A673 (cell line): ENCODE measurements around the gene ZNF567. TPM values are rescaled to one million over a fixed set of nuclear protein-coding genes. Genes with fewer than 3 reads are reported as not detected.
"Not testable (repeated sequence)": the region's sequence is repeated elsewhere in the genome, so short reads cannot be mapped to it uniquely, and the experiment has no call there.

Experiments
- BruUV-seq: library from RNA; stranded (reverse); fragments of 400-500 nt; replicated peaks from 2 replicates; lab custom pipeline; 2021; lab: Mats Ljungman, UMichigan
- CTCF ChIA-PET: fragments of 300-600 bp; sonication (Branson Sonifier 250); formaldehyde crosslinking; loops from one replicate; lab custom pipeline; 2022; ENCODE audit warnings: antibody characterized with exemption; lab: Charles Lee
- POLR2A ChIA-PET: fragments of 300-600 bp; sonication (Branson Sonifier 250); formaldehyde crosslinking; loops from one replicate; lab custom pipeline; 2022; ENCODE audit warnings: antibody characterized with exemption; ENCODE audit not compliant: low non-redundant PET; lab: Charles Lee
- DNase-seq: peaks from one replicate; pipeline ENCODE4 v3.0.0-alpha.2; 2015; ENCODE audit warnings: low spot score
- H3K27ac ChIP-seq: fragments of 200-600 bp; sonication (generic); 2 replicates; pipeline ENCODE4 v1.5.1; 2016; ENCODE audit warnings: mixed run types, low read depth, mild to moderate bottlenecking, mixed read lengths, antibody characterized with exemption, low read length; ENCODE audit not compliant: poor library complexity, severe bottlenecking
- H3K27me3 ChIP-seq: fragments of 200-600 bp; sonication (generic); replicated peaks from 2 replicates; pipeline ENCODE4 v1.6.1; 2017; ENCODE audit warnings: mixed run types, low read depth, mild to moderate bottlenecking, mixed read lengths, antibody characterized with exemption, low read length; ENCODE audit not compliant: insufficient read depth, poor library complexity
- H3K36me3 ChIP-seq: fragments of 200-600 bp; sonication (generic); 2 replicates; pipeline ENCODE4 v1.6.1; 2016; ENCODE audit warnings: mixed run types, mild to moderate bottlenecking, mixed read lengths, antibody characterized with exemption, low read length; ENCODE audit not compliant: insufficient read depth, poor library complexity, severe bottlenecking
- H3K4me1 ChIP-seq: fragments of 200-600 bp; sonication (generic); 2 replicates; pipeline ENCODE4 v1.6.1; 2017; ENCODE audit warnings: mixed run types, mild to moderate bottlenecking, mixed read lengths, antibody characterized with exemption, low read length; ENCODE audit not compliant: insufficient read depth, poor library complexity, severe bottlenecking
- H3K4me3 ChIP-seq: fragments of 200-600 bp; sonication (generic); 2 replicates; pipeline ENCODE4 v1.5.1; 2016; ENCODE audit warnings: low read depth, mixed run types, mild to moderate bottlenecking, mixed read lengths, low read length; ENCODE audit not compliant: poor library complexity, severe bottlenecking
- H3K9me3 ChIP-seq: fragments of 200-600 bp; sonication (generic); 2 replicates; pipeline ENCODE4 v1.6.1; 2016; ENCODE audit warnings: mixed run types, low read depth, mild to moderate bottlenecking, mixed read lengths, antibody characterized with exemption, low read length; ENCODE audit not compliant: poor library complexity, severe bottlenecking
- EZH2 ChIP-seq: fragments of 200-600 bp; sonication (generic); IDR thresholded peaks from 2 replicates; pipeline ENCODE4 v1.6.1; 2017; ENCODE audit warnings: borderline replicate concordance, low read depth, mild to moderate bottlenecking, mixed read lengths, antibody characterized with exemption, low read length; ENCODE audit not compliant: poor library complexity, severe bottlenecking
- intact Hi-C: fragments of 100-400 bp; cut with micrococcal nuclease; formaldehyde crosslinking; loops from one replicate; pipeline ENCODE4 v1.10.0; 2022; ENCODE audit not compliant: unreplicated experiment
- total RNA-seq: library from RNA; stranded (reverse); gene quantifications from 2 replicates; pipeline ENCODE4 v1.2.3, GENCODE V29; 2021
- TF ChIP-seq, protein P1 (sequence below): fragments of 300-800, 200-600 bp; sonication (generic); conservative IDR thresholded peaks from 2 replicates; pipeline ENCODE4 v1.5.1; 2017; ENCODE audit warnings: low read depth, mild to moderate bottlenecking, antibody characterized with exemption, low read length, moderate library complexity, mixed read lengths

ZNF567 gene
- total RNA-seq, 1 experiment from 2014 or later = 9.9 TPM

DNA sequence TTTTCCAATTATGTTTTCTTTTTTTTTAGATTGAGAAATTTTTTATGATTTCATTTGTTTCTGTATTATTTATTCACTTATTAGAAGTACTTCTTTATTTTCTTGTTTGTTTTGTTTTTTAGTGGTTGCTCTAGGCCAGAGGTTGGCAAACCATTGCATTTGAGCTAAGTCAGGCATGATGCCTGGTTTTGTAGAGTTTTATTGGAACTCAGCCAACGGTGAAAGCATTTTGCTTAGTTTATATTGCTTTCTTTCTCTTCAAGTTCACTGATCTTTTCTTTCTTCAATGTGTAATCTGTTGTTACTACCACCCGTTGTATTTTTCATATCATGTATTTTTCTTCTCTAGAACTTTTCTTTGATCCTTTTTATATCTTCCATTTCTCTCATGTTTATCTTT lies 19.7 kb downstream of the ZNF567 start:
- no peak for DNase-seq
- TF ChIP-seq, protein P1, sequence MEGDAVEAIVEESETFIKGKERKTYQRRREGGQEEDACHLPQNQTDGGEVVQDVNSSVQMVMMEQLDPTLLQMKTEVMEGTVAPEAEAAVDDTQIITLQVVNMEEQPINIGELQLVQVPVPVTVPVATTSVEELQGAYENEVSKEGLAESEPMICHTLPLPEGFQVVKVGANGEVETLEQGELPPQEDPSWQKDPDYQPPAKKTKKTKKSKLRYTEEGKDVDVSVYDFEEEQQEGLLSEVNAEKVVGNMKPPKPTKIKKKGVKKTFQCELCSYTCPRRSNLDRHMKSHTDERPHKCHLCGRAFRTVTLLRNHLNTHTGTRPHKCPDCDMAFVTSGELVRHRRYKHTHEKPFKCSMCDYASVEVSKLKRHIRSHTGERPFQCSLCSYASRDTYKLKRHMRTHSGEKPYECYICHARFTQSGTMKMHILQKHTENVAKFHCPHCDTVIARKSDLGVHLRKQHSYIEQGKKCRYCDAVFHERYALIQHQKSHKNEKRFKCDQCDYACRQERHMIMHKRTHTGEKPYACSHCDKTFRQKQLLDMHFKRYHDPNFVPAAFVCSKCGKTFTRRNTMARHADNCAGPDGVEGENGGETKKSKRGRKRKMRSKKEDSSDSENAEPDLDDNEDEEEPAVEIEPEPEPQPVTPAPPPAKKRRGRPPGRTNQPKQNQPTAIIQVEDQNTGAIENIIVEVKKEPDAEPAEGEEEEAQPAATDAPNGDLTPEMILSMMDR = no peak
- no peak for TF ChIP-seq EZH2
- no peak overlapping the region for H3K27ac ChIP-seq
- no peak overlapping the region for H3K4me3 ChIP-seq
- no TSS peak for BruUV-seq
- peaks cover 14% of the 10 kb centered on the region for H3K36me3 ChIP-seq
- CTCF ChIA-PET = no interaction called here
- H3K27me3 ChIP-seq = no peaks in the 10 kb centered on the region
- peaks cover 62% of the 10 kb centered on the region for H3K9me3 ChIP-seq
- H3K4me1 ChIP-seq = no peaks in the 10 kb centered on the region
- intact Hi-C loops = no loop called here
- POLR2A ChIA-PET = no interaction called here

DNA sequence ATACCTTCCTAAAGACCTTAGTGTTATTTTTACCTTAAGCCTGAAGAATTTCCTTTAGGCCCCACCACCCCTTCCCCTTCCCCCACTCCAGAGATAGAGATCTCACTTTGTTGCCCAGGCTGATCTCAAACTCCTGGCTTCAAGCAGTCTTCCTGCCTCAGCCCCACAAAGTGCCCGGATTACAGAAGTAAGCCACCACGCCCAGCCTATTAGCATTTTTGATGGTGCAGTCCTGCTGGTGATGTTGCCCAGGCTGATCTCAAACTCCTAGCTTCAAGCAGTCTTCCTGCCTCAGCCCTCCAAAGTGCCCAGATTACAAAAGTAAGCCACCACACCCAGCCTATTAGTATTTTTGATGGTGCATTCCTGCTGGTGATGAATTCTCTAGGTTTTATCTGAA lies 22.0 kb downstream of the ZNF567 start:
- peaks cover 77% of the 10 kb centered on the region for H3K9me3 ChIP-seq

DNA sequence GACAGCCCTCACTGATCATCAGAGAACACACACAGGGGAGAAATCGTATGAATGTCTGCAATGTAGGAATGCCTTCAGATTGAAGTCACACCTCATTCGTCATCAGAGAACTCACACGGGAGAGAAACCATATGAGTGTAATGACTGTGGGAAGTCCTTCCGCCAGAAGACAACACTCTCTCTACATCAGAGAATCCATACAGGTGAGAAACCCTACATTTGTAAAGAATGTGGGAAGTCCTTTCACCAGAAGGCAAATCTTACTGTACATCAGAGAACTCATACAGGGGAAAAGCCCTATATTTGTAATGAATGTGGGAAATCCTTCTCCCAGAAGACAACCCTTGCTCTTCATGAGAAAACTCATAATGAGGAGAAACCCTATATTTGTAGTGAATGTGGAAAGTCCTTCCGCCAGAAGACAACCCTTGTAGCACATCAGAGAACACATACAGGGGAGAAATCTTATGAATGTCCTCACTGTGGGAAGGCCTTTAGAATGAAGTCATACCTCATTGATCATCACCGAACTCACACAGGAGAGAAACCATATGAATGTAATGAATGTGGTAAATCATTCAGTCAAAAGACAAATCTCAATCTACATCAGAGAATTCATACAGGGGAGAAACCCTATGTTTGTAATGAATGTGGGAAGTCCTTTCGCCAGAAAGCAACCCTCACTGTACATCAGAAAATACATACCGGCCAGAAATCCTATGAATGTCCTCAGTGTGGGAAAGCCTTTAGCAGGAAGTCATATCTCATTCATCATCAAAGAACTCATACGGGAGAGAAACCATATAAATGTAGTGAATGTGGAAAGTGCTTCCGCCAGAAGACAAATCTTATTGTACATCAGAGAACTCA lies 32.5 kb downstream of the ZNF567 start:
- no peaks in the 10 kb centered on the region for H3K4me1 ChIP-seq
- H3K27ac ChIP-seq = no peak overlapping the region
- POLR2A ChIA-PET = interaction anchor here (0.6 kb wide), 1 partner anchor 21 kb away, joined by 5 read pairs; no protein-coding TSS in a partner anchor
- DNase-seq = no peak
- H3K4me3 ChIP-seq = no peak overlapping the region
- TSS peak; percentile 24 for BruUV-seq
- CTCF ChIA-PET = no interaction called here
- intact Hi-C loops = no loop called here
- peaks cover 52% of the 10 kb centered on the region for H3K36me3 ChIP-seq
- H3K27me3 ChIP-seq = no peaks in the 10 kb centered on the region
- peaks cover 67% of the 10 kb centered on the region for H3K9me3 ChIP-seq
- TF ChIP-seq, protein P1 = no peak
- no peak for TF ChIP-seq EZH2

More for the DNA sequence above, 22.0 kb downstream of the ZNF567 start:
- ChIA-PET POLR2A (no interaction called here), CTCF (no interaction called here)
- H3K4me3 ChIP-seq = no peak overlapping the region
- no peak overlapping the region for H3K27ac ChIP-seq
- no peaks in the 10 kb centered on the region for H3K27me3 ChIP-seq
- DNase-seq = no peak
- H3K36me3 ChIP-seq = peaks cover 37% of the 10 kb centered on the region
- H3K4me1 ChIP-seq = no peaks in the 10 kb centered on the region
- no peak for TF ChIP-seq EZH2
- TF ChIP-seq, protein P1 = no peak
- intact Hi-C loops = no loop called here
- no TSS peak for BruUV-seq

DNA sequence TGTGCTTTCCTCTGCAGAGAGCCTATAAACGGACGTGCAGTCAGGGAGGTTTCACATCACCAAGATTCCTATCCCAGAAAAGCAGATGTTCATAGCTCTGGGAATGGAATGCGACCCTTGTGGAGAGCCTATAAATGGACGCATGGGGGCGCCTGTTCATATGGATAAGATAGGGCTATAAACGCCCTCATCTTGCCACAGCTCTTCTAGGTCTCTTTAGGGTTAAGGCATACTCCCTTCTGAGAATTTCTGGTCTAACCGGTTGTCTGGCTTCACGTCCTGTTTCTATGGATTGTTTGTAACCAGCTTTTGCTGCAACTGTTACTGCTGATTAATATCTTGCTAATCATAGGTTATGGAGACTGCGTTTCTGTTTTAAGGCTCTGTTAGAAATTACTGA lies 48.8 kb downstream of the ZNF567 start:
- intact Hi-C loops, H3K4me3 ChIP-seq, CTCF ChIA-PET, H3K36me3 ChIP-seq, BruUV-seq, H3K27me3 ChIP-seq, DNase-seq, POLR2A ChIA-PET, H3K27ac ChIP-seq, H3K4me1 ChIP-seq: not testable (repeated sequence)
- peaks cover 47% of the 10 kb centered on the region for H3K9me3 ChIP-seq
